Right lobe of liver (tissue), 4 donors: Measurements from ENCODE around the gene PSMB7.

ENCODE experiments used
- POLR2A ChIP-seq: fragments of 450-650 bp; IDR thresholded peaks from one replicate; pipeline ENCODE4 v1.6.1; 2017; ENCODE audit warnings: antibody characterized with exemption, mild to moderate bottlenecking
- TF ChIP-seq, protein P1 (sequence below), 4 donors: fragments of 200-600 bp in 3 of 4; fragments of 450-650 bp in 1 of 4; IDR thresholded peaks; one replicate each; pipeline versions ENCODE4 v1.5.1 to v1.8.0; 2016 to 2022; ENCODE audit warnings: antibody characterized with exemption in 4 of 4, mild to moderate bottlenecking in 2 of 4
- donor health status: DM: no; HTN: no; CAD: no.
- donor health status: DM: no; HTN: no; CAD: no.
- donor health status: DM: no; HTN: yes; CAD: no.

DNA sequence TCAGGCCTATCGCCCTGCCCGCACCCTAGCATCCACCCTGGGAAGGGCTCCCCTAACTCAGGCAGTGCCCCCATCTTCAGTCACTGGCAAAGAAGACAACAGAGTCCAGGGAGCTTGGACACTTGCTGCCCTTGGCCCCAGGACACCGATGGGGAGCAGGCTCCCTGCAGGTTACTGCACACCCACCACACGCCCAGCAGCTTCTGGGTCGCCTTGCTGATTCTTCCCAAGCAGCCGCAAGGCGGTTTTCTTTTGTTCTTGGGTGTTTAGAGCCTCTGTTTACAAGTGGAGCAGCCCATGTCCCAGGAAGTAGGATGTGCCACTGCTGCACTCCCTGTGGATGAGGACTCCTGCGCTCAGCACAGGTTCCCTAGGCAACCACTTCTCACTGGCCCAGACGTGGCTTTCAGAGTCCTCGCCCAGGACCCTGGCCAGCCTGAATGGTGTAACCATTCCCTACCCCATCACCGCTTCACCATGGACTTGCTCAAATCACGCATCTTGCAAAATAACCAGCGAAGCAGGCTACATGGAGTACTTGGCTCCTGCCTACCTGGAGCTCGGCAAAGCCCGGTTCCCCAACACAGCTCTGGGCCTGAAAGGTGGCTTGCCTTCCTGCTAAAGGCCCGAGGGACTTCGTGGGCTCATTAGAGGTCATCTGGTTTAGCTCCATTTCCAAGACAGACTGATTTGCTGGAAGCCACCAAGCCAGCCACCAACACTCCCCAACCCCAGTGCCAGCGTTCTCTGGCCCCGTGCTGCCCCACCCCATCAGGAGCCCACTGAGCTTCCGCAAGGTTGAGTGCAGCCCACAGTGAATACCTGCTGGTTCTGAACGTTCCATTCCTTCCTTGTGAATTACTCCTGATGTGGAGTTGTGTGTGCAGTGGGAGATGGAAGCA lies 60.0 kb downstream of the PSMB7 start:
- TF ChIP-seq, protein P1, sequence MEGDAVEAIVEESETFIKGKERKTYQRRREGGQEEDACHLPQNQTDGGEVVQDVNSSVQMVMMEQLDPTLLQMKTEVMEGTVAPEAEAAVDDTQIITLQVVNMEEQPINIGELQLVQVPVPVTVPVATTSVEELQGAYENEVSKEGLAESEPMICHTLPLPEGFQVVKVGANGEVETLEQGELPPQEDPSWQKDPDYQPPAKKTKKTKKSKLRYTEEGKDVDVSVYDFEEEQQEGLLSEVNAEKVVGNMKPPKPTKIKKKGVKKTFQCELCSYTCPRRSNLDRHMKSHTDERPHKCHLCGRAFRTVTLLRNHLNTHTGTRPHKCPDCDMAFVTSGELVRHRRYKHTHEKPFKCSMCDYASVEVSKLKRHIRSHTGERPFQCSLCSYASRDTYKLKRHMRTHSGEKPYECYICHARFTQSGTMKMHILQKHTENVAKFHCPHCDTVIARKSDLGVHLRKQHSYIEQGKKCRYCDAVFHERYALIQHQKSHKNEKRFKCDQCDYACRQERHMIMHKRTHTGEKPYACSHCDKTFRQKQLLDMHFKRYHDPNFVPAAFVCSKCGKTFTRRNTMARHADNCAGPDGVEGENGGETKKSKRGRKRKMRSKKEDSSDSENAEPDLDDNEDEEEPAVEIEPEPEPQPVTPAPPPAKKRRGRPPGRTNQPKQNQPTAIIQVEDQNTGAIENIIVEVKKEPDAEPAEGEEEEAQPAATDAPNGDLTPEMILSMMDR (IDR thresholded peaks at IDR 0.05): no peak
- no peak for TF ChIP-seq POLR2A
